ENCODE data around the gene MBD1.

Gene MBD1

DNA sequence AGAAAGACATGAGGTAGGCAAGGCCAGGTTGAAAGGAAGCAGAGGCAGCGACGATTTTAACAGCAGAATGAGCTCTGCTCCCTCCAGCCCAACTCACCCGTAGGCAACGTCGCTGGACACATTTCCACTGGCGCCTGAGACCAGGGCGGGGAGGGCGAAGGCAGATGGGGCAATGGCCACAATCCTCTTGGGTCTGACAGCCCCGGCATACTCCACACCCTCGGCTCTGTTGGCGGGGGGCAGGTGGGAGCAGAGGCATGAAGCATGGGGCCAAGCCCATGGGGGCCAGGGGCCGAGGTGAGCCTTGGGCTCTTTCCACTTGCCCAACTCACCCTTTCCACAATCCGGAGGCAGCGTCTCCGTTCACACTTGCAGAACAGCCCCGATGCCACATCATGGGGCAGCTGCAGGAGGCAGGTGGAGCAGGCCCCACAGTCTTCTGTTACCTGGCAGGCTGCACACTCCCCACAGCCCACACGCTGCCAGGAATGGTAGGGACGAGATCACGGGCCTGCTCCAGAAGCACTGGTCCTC, 5.8 kb downstream of the MBD1 start:
- Histone ChIP-seq H3K27ac (ENCODE audit: low read depth, low read length) (no peak overlapping the region), H3K27me3 (ENCODE audit: control insufficient read depth in 5 of 5, insufficient read depth in 4 of 5, low read length in 5 of 5) (no peaks in the 10 kb centered on the region), H3K4me3 (ENCODE audit: low read depth in 1 of 5, low read length in 5 of 5) (no peak overlapping the region), H3K9me3 (ENCODE audit: control insufficient read depth in 5 of 5, low read length in 5 of 5) (no peaks in the 10 kb centered on the region), H3K36me3 (ENCODE audit: control insufficient read depth in 5 of 5, insufficient read depth in 5 of 5, low read length in 5 of 5) (peaks cover 18 to 83% (median 75%) of the 10 kb centered on the region in 5 donors), H3K4me1 (ENCODE audit: control insufficient read depth in 5 of 5, insufficient read depth in 5 of 5, low read length in 5 of 5) (peaks cover 2 to 16% (median 12%) of the 10 kb centered on the region in 5 donors), H3K9ac (ENCODE audit: low read length in 5 of 5) (no peak overlapping the region)

DNA sequence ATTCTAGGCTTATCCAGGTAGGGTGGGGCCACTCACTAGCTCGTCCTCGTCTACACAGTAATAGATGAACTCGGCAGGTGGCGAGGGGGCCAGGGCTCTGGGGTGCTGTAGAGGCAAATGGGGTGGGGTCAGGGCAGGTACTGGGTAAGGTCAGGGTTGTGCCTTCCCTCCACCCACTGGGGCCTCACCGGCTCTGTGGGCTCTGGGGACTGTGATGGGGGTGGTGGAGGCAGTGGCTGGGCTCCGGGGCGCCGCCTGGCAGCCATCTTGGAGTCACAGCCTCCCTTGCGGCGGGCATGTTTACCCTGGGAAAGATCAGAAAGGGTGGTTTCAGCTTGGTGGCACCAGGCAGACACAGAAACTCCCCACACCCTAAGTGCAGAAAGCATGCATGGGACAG, 6.4 kb downstream of the MBD1 start:
- no peak overlapping the region for H3K9ac ChIP-seq (ENCODE audit: low read length in 5 of 5)
- peaks cover 0 to 10% (median 6%) of the 10 kb centered on the region in 5 donors for H3K4me1 ChIP-seq (ENCODE audit: control insufficient read depth in 5 of 5, insufficient read depth in 5 of 5, low read length in 5 of 5)
- peaks cover 18 to 90% (median 79%) of the 10 kb centered on the region in 5 donors for H3K36me3 ChIP-seq (ENCODE audit: control insufficient read depth in 5 of 5, insufficient read depth in 5 of 5, low read length in 5 of 5)
- H3K27me3 ChIP-seq (ENCODE audit: control insufficient read depth in 5 of 5, insufficient read depth in 4 of 5, low read length in 5 of 5) = no peaks in the 10 kb centered on the region
- no peak overlapping the region for H3K4me3 ChIP-seq (ENCODE audit: low read depth in 1 of 5, low read length in 5 of 5)
- no peaks in the 10 kb centered on the region for H3K9me3 ChIP-seq (ENCODE audit: control insufficient read depth in 5 of 5, low read length in 5 of 5)
- no peak overlapping the region for H3K27ac ChIP-seq (ENCODE audit: low read depth, low read length)

DNA sequence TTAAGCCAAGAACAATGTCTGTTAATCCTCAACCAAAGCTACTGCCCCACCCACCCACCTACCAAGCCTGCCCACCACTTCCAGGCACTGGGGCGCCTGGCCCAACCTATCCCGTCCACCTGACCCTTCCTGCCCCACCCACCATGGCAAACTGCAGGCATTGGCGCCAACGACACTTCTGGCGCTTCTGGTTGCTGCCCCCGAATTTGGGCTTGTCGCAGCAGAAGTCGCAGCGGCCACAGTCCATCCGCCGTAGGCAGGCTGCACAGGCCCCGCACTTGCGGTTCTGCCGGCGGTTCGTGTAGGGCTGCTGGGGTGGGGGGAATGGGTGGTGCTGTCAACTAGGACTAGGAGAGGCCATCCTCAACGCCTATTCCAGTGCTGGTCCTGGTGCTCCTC, 7.3 kb downstream of the MBD1 start:
- H3K36me3 ChIP-seq (ENCODE audit: control insufficient read depth in 5 of 5, insufficient read depth in 5 of 5, low read length in 5 of 5) = peaks cover 18 to 93% (median 86%) of the 10 kb centered on the region in 5 donors
- no peak overlapping the region for H3K4me3 ChIP-seq (ENCODE audit: low read depth in 1 of 5, low read length in 5 of 5)
- H3K4me1 ChIP-seq (ENCODE audit: control insufficient read depth in 5 of 5, insufficient read depth in 5 of 5, low read length in 5 of 5) = peaks cover 0 to 3% (median 0%) of the 10 kb centered on the region in 5 donors
- H3K9me3 ChIP-seq (ENCODE audit: control insufficient read depth in 5 of 5, low read length in 5 of 5) = no peaks in the 10 kb centered on the region
- H3K9ac ChIP-seq (ENCODE audit: low read length in 5 of 5) = no peak overlapping the region
- no peaks in the 10 kb centered on the region for H3K27me3 ChIP-seq (ENCODE audit: control insufficient read depth in 5 of 5, insufficient read depth in 4 of 5, low read length in 5 of 5)
- H3K27ac ChIP-seq (ENCODE audit: low read depth, low read length) = no peak overlapping the region

DNA sequence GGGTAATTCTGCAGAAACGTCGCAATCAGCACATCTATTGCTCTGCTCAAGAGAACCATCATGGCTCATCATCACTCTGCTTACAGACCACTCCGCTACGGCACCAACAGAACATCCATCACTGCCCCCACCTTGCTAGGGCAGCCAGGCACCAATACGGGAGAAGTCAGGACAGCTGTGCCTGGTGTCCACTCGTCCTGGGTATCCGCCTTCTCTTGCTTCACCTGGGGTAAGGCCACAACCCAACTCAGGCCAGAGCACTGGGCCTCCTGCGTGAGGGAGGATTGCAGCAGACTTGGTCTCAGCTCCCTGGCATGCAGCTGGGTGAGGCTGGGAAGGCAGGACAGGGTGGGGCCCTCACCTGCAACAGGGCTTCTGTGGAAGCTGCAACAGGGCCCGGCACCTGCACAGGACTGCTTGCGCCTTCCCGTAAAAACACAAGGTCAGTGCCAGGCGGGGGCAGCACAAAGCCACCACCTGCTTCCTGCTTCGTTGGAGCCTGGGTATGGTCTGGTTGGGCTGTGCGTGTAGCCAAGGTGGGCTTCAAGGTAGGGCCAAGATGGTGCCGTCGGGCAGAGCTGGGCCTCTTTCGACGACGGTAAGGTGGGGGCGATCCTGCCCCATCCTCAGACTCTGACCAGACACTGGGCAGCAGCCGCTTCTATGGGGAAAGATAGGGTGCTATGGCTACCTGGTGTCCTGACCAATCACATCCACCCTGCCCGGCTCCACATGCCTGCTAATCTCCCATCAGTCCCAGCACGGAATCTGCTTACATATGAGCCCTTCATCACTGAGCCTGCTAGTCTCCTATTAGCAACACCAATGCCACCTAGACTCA, 7.9 kb downstream of the MBD1 start:
- Histone ChIP-seq H3K27ac (ENCODE audit: low read depth, low read length) (no peak overlapping the region), H3K4me3 (ENCODE audit: low read depth in 1 of 5, low read length in 5 of 5) (no peak overlapping the region), H3K27me3 (ENCODE audit: control insufficient read depth in 5 of 5, insufficient read depth in 4 of 5, low read length in 5 of 5) (no peaks in the 10 kb centered on the region), H3K4me1 (ENCODE audit: control insufficient read depth in 5 of 5, insufficient read depth in 5 of 5, low read length in 5 of 5) (peaks cover 0 to 2% (median 0%) of the 10 kb centered on the region in 5 donors), H3K9me3 (ENCODE audit: control insufficient read depth in 5 of 5, low read length in 5 of 5) (no peaks in the 10 kb centered on the region), H3K9ac (ENCODE audit: low read length in 5 of 5) (no peak overlapping the region), H3K36me3 (ENCODE audit: control insufficient read depth in 5 of 5, insufficient read depth in 5 of 5, low read length in 5 of 5) (peaks cover 18 to 90% (median 83%) of the 10 kb centered on the region in 5 donors)

DNA sequence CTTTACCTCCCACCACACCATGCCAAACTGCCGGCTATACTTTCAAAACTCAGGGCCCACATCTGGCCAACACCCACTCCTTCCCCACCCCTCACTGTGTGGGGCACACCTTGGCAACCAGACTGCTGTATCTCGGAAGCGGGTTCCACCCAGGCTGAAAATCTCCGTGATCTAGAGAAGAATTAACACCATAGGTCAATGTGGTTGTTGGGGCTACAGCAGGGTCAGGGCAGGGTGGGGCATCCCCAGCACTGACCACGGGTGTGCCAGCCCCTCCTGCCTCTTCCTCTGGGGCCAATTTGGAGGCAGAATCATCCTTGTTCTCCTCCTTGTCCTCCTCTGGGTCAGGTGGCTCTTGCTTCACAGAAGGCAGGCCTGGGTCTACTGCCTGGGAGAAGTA, 8.8 kb downstream of the MBD1 start:
- Histone ChIP-seq H3K4me1 (ENCODE audit: control insufficient read depth in 5 of 5, insufficient read depth in 5 of 5, low read length in 5 of 5) (peaks cover 2 to 11% (median 3%) of the 10 kb centered on the region in 5 donors), H3K27ac (ENCODE audit: low read depth, low read length) (no peak overlapping the region), H3K9ac (ENCODE audit: low read length in 5 of 5) (no peak overlapping the region), H3K4me3 (ENCODE audit: low read depth in 1 of 5, low read length in 5 of 5) (no peak overlapping the region), H3K9me3 (ENCODE audit: control insufficient read depth in 5 of 5, low read length in 5 of 5) (no peaks in the 10 kb centered on the region), H3K27me3 (ENCODE audit: control insufficient read depth in 5 of 5, insufficient read depth in 4 of 5, low read length in 5 of 5) (no peaks in the 10 kb centered on the region), H3K36me3 (ENCODE audit: control insufficient read depth in 5 of 5, insufficient read depth in 5 of 5, low read length in 5 of 5) (peaks cover 15 to 83% (median 80%) of the 10 kb centered on the region in 5 donors)

DNA sequence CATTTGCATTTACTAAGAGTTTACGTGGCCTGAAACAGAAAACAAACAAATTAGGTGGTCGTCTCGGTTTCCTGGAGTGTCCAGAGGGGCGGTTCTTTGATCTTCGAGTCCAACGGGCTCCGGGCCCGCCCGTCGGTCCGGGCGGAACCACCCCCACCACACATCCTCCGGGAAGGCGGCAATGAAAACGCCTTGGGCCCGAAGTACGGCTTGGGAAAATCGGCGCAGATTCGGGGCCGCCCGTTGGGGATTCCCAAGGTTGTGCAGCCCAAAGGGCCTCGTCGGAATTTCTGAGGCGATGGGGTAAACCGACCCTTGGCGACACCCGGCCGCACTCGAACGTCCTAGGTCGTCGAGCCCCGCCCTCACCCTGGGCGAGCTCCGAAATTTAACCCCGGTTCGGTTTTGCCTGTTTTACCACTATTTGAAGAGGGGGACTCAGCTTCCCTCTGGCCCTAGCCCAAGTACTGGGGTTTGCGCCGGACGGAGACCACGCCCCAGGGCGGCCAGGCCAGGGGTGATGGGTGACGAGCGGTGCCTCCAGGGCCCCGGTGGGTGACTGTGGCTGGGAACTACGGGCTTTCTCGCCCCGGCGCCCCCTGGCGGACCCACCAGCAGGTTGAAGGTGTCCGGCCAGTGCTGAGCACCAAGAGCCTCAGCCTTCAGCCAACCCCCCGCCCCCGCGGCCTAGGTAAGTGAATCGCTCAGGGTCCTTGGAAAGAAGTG, 13.1 kb downstream of the MBD1 start:
- peak overlapping the region in 4 of 5 donors; percentile 58 to 83 (median 76) for H3K9ac ChIP-seq (ENCODE audit: low read length in 5 of 5)
- peak overlapping the region; percentile 22 to 73 (median 70) for H3K4me3 ChIP-seq (ENCODE audit: low read depth in 1 of 5, low read length in 5 of 5)
- peaks cover 6 to 31% (median 20%) of the 10 kb centered on the region in 5 donors for H3K4me1 ChIP-seq (ENCODE audit: control insufficient read depth in 5 of 5, insufficient read depth in 5 of 5, low read length in 5 of 5)
- H3K27ac ChIP-seq (ENCODE audit: low read depth, low read length) = peak overlapping the region; percentile 80
- H3K36me3 ChIP-seq (ENCODE audit: control insufficient read depth in 5 of 5, insufficient read depth in 5 of 5, low read length in 5 of 5) = peaks cover 10 to 43% (median 41%) of the 10 kb centered on the region in 5 donors
- H3K27me3 ChIP-seq (ENCODE audit: control insufficient read depth in 5 of 5, insufficient read depth in 4 of 5, low read length in 5 of 5) = no peaks in the 10 kb centered on the region
- H3K9me3 ChIP-seq (ENCODE audit: control insufficient read depth in 5 of 5, low read length in 5 of 5) = no peaks in the 10 kb centered on the region

DNA sequence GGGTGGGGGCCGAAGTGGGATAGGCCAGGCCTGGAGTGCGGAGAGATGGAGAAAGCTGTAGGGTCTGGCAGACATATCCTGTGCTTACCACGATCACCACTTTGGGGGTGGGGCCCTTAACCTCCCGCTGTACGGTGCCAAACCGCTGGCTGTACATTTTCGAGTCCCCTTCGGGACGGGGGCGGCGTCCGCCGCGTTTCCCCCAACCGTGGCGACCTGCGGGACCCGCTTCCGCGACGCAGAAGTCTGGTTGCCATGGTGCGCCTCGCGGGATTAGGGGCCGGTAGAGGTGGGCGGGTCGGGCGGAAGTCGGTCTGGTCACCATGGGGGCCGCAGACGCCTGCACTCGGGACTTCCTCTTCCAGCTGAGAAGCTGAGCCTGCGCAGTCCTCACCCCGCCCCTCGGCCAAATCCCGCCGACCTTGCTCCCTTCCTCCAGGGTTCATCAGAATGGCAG, 15.0 kb downstream of the MBD1 start, which contains the start of gene CFAP53:
Gene CFAP53 (minus strand): TSS at position 248 of the 457 bp plus-strand sequence. CDS start 91 bp downstream, at position 157.
- peaks cover 6 to 31% (median 20%) of the 10 kb centered on the region in 5 donors for H3K4me1 ChIP-seq (ENCODE audit: control insufficient read depth in 5 of 5, insufficient read depth in 5 of 5, low read length in 5 of 5)

DNA sequence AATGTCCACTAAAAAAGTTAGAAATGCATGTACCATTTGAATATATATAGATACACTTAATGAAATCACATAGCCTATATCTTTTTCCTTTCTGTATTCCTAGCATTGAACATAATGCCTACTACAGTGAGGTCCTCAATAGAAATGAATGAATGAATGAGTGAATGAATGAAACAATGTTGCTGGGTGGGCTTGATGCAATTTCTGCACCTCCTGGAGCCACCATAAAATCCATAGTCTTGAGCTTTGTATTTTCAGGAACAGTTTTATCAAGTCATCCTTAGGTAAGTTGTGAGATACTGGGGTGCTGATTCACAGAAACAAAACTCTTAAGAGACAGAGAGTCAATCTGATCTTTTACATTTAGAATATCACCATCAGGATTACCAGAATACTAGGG, 18.3 kb downstream of the MBD1 start:
- peaks cover 6 to 24% (median 20%) of the 10 kb centered on the region in 5 donors for H3K4me1 ChIP-seq (ENCODE audit: control insufficient read depth in 5 of 5, insufficient read depth in 5 of 5, low read length in 5 of 5)

More for the DNA sequence above, 15.0 kb downstream of the MBD1 start, which contains the start of gene CFAP53:
- no peaks in the 10 kb centered on the region for H3K9me3 ChIP-seq (ENCODE audit: control insufficient read depth in 5 of 5, low read length in 5 of 5)
- H3K27me3 ChIP-seq (ENCODE audit: control insufficient read depth in 5 of 5, insufficient read depth in 4 of 5, low read length in 5 of 5) = no peaks in the 10 kb centered on the region
- peak within 1 kb of the TSS in 4 of 5 donors; percentile 48 to 77 (median 57) for H3K9ac ChIP-seq (ENCODE audit: low read length in 5 of 5)
- H3K4me3 ChIP-seq (ENCODE audit: low read depth in 1 of 5, low read length in 5 of 5) = peak within 1 kb of the TSS; percentile 60 to 94 (median 92)
- H3K27ac ChIP-seq (ENCODE audit: low read depth, low read length) = peak within 1 kb of the TSS; percentile 80
- peaks cover 7 to 24% (median 21%) of the 10 kb centered on the region in 5 donors for H3K36me3 ChIP-seq (ENCODE audit: control insufficient read depth in 5 of 5, insufficient read depth in 5 of 5, low read length in 5 of 5)

DNA sequence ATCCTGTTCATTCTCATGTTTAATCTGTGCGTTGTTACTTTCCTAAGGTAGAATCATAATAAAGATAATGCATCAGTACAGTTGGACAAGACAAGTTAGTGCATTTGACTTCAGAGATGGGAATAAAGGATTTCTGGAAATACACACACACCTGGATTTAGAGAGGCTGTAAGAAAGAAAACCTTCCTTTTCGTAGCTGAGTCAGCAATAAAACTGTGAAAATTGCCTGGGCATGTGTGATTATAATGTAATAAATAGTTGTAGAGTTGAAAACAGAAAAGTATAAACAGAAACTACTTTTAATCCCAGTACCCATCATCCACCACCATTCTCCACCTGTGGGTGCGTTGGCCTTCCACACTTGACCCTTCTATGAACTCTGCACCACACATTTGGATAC, 30.4 kb downstream of the MBD1 start:
- no peaks in the 10 kb centered on the region for H3K9me3 ChIP-seq (ENCODE audit: control insufficient read depth in 5 of 5, low read length in 5 of 5)
- H3K27ac ChIP-seq (ENCODE audit: low read depth, low read length) = no peak overlapping the region
- H3K36me3 ChIP-seq (ENCODE audit: control insufficient read depth in 5 of 5, insufficient read depth in 5 of 5, low read length in 5 of 5) = no peaks in the 10 kb centered on the region
- no peak overlapping the region for H3K4me3 ChIP-seq (ENCODE audit: low read depth in 1 of 5, low read length in 5 of 5)
- H3K9ac ChIP-seq (ENCODE audit: low read length in 5 of 5) = no peak overlapping the region
- no peaks in the 10 kb centered on the region for H3K4me1 ChIP-seq (ENCODE audit: control insufficient read depth in 5 of 5, insufficient read depth in 5 of 5, low read length in 5 of 5)
- H3K27me3 ChIP-seq (ENCODE audit: control insufficient read depth in 5 of 5, insufficient read depth in 4 of 5, low read length in 5 of 5) = no peaks in the 10 kb centered on the region

More for the DNA sequence above, 18.3 kb downstream of the MBD1 start:
- no peak overlapping the region for H3K27ac ChIP-seq (ENCODE audit: low read depth, low read length)
- no peaks in the 10 kb centered on the region for H3K9me3 ChIP-seq (ENCODE audit: control insufficient read depth in 5 of 5, low read length in 5 of 5)
- no peak overlapping the region for H3K4me3 ChIP-seq (ENCODE audit: low read depth in 1 of 5, low read length in 5 of 5)
- H3K27me3 ChIP-seq (ENCODE audit: control insufficient read depth in 5 of 5, insufficient read depth in 4 of 5, low read length in 5 of 5) = no peaks in the 10 kb centered on the region
- H3K36me3 ChIP-seq (ENCODE audit: control insufficient read depth in 5 of 5, insufficient read depth in 5 of 5, low read length in 5 of 5) = no peaks in the 10 kb centered on the region
- no peak overlapping the region for H3K9ac ChIP-seq (ENCODE audit: low read length in 5 of 5)
